ENCODE measurements around the gene NOB1. TPM values are rescaled to one million over a fixed set of nuclear protein-coding genes. Genes with fewer than 3 reads are reported as not detected.
A peak's percentile ranks its signal among the peaks of the same experiment; 100 is the strongest.

NOB1 gene
- polyA plus RNA-seq, 2 of the 4 experiments (the other 2 are of a cell fraction) = 123 to 134 TPM

DNA sequence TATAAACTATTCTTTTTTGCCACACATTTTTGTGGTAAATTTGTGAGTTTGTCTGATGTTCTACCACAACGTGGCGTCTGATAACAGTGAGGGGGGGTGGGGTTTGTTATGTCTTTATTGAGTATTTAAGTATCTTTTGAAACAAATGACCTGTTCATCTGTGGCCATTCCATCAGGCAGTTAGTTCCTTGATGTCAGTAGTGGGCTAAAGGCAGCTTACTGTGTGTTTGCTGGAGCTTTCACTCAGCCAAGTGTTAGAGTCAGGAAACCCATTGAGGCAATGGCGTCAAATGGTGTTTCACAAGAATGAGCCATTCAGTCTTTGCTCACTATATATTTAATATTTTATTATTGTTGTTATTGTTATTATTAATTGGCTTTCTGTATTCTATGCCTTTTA is 56.3 kb downstream of the NOB1 start (continued):
- TF ChIP-seq, protein P1, sequence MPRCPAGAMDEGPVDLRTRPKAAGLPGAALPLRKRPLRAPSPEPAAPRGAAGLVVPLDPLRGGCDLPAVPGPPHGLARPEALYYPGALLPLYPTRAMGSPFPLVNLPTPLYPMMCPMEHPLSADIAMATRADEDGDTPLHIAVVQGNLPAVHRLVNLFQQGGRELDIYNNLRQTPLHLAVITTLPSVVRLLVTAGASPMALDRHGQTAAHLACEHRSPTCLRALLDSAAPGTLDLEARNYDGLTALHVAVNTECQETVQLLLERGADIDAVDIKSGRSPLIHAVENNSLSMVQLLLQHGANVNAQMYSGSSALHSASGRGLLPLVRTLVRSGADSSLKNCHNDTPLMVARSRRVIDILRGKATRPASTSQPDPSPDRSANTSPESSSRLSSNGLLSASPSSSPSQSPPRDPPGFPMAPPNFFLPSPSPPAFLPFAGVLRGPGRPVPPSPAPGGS (IDR thresholded peaks at IDR 0.05) = no peak
- TF ChIP-seq FOXS1 (CRISPR knock-in tag; IDR thresholded peaks at IDR 0.05) (no peak), NR3C1 (IDR thresholded peaks at IDR 0.05) (no peak), EP300 (IDR thresholded peaks at IDR 0.05) (no peak), GATA3 (IDR thresholded peaks at IDR 0.05; ENCODE audit: borderline replicate concordance) (no peak), KDM5A (IDR thresholded peaks at IDR 0.05) (no peak), FOSB (CRISPR knock-in tag; IDR thresholded peaks at IDR 0.05) (no peak), NFE2L2 (conservative IDR thresholded peaks at IDR 0.05; ENCODE audit: low read length) (no peak), TP53 (CRISPR knock-in tag; IDR thresholded peaks at IDR 0.05) (no peak)
- TF ChIP-seq, protein P2, sequence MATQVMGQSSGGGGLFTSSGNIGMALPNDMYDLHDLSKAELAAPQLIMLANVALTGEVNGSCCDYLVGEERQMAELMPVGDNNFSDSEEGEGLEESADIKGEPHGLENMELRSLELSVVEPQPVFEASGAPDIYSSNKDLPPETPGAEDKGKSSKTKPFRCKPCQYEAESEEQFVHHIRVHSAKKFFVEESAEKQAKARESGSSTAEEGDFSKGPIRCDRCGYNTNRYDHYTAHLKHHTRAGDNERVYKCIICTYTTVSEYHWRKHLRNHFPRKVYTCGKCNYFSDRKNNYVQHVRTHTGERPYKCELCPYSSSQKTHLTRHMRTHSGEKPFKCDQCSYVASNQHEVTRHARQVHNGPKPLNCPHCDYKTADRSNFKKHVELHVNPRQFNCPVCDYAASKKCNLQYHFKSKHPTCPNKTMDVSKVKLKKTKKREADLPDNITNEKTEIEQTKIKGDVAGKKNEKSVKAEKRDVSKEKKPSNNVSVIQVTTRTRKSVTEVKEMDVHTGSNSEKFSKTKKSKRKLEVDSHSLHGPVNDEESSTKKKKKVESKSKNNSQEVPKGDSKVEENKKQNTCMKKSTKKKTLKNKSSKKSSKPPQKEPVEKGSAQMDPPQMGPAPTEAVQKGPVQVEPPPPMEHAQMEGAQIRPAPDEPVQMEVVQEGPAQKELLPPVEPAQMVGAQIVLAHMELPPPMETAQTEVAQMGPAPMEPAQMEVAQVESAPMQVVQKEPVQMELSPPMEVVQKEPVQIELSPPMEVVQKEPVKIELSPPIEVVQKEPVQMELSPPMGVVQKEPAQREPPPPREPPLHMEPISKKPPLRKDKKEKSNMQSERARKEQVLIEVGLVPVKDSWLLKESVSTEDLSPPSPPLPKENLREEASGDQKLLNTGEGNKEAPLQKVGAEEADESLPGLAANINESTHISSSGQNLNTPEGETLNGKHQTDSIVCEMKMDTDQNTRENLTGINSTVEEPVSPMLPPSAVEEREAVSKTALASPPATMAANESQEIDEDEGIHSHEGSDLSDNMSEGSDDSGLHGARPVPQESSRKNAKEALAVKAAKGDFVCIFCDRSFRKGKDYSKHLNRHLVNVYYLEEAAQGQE (IDR thresholded peaks at IDR 0.05) = no peak

DNA sequence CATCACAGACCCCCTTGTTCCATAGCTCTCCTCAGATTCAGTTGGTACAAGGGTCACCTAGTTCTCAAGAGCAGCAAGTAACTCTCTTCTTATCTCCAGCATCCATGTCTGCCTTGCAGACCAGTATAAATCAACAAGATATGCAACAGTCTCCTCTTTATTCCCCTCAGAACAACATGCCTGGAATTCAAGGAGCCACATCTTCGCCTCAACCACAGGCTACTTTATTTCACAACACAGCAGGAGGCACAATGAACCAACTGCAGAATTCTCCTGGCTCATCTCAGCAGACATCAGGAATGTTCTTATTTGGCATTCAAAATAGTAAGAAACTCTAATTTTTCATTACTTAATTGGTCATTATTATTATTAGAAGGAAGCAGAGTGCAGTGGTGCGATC is 60.8 kb downstream of the NOB1 start:
- Histone ChIP-seq H3K27ac (no peak overlapping the region), H3K9me3 (no peaks in the 10 kb centered on the region), H3K4me1 (peaks cover 12% of the 10 kb centered on the region; the same call in 1 of the 3 replicates), H3K4me3 (no peak overlapping the region), H3K4me2 (no peak overlapping the region)
- WGBS (ENCODE audit: missing lambda C conversion rate) = 92% methylated on average over 2 of the region's 2 CpGs
- DNase-seq (ENCODE audit: low read depth in 1 of 2, low spot score in 1 of 2) = no peak
- ChIA-PET CTCF (interaction anchor here (1.1 kb wide), 2 partner anchors 10 to 15 kb away, joined by 3 to 5 read pairs; no protein-coding TSS in a partner anchor), POLR2A (interaction anchor here (0.6 kb wide), 1 partner anchor 109 kb away, joined by 3 read pairs; no protein-coding TSS in a partner anchor)
- ATAC-seq = no peak
- no peak for FAIRE-seq
- TF ChIP-seq HOXB13 (CRISPR knock-in tag; IDR thresholded peaks at IDR 0.05; ENCODE audit: low read depth) (no peak), ZNF302 (CRISPR knock-in tag; IDR thresholded peaks at IDR 0.05) (no peak), ZC3H11A (IDR thresholded peaks at IDR 0.05) (no peak), CHD2 (IDR thresholded peaks at IDR 0.05; ENCODE audit: low read length, partially characterized antibody) (no peak), CHD4 (IDR thresholded peaks at IDR 0.05; ENCODE audit: borderline replicate concordance) (no peak), GATA3 (IDR thresholded peaks at IDR 0.05; ENCODE audit: borderline replicate concordance) (no peak), SREBF2 (IDR thresholded peaks at IDR 0.05) (no peak), JUNB (IDR thresholded peaks at IDR 0.05) (no peak), HDAC2 (IDR thresholded peaks at IDR 0.05) (no peak), EP300 (IDR thresholded peaks at IDR 0.05) (no peak)

DNA sequence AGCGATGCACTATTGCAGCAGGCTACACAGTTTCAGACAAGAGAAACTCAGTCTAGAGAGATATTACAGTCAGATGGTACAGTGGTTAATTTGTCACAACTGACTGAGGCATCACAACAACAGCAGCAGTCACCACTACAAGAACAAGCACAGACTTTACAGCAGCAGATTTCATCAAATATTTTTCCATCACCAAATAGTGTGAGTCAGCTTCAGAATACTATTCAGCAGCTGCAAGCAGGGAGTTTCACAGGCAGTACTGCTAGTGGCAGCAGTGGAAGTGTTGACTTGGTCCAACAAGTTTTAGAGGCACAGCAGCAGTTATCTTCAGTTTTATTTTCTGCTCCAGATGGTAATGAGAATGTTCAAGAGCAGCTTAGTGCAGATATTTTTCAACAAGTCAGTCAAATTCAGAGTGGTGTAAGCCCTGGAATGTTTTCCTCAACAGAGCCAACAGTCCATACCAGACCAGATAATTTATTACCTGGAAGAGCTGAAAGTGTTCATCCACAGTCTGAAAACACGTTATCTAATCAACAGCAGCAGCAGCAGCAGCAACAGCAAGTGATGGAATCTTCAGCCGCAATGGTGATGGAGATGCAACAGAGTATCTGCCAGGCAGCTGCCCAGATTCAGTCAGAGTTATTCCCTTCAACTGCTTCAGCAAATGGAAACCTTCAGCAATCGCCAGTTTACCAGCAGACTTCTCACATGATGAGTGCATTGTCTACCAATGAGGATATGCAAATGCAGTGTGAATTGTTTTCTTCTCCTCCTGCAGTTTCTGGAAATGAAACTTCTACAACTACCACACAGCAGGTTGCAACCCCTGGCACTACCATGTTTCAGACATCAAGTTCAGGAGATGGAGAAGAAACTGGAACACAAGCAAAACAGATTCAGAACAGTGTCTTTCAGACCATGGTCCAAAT is 62.5 kb downstream of the NOB1 start:
- WGBS (ENCODE audit: missing lambda C conversion rate) = 87% methylated on average over 4 of the region's 4 CpGs
- FAIRE-seq = no peak
- Histone ChIP-seq H3K4me2 (no peak overlapping the region), H3K9me3 (no peaks in the 10 kb centered on the region), H3K27ac (no peak overlapping the region), H3K4me3 (no peak overlapping the region), H3K4me1 (peaks cover 12% of the 10 kb centered on the region; the same call in 1 of the 3 replicates)
- no peak for DNase-seq (ENCODE audit: low read depth in 1 of 2, low spot score in 1 of 2)
- POLR2A ChIA-PET = no interaction called here
- TF ChIP-seq RCOR1 (IDR thresholded peaks at IDR 0.05; ENCODE audit: low read depth, low read length) = no peak
- TF ChIP-seq RAD21 (conservative IDR thresholded peaks at IDR 0.05 in 1 of 2, IDR thresholded peaks at IDR 0.05 in 1 of 2) = no peak
- ATAC-seq = peak in 1 of 2 experiments; percentile 51; a peak in 2 of 6 replicates
- CTCF ChIA-PET = interaction anchor here (0.6 to 1.1 kb wide), 3 partner anchors 17 to 192 kb away, joined by 3 read pairs; no protein-coding TSS in a partner anchor

Small RNAs within 50 kb of the gene (small RNA-seq; reads per million reads assigned to genes)
- gene RF00091 = 0 reads per million in 6 experiments

Other genes starting within 250 kb of the NOB1 start
- gene NFAT5, start 189.0 kb downstream of the NOB1 start, polyA plus RNA-seq (2011; rRNA removed) = 45.1 and 48.3 TPM in 2 replicates
- gene NFAT5, start 189.0 kb downstream of the NOB1 start, polyA plus RNA-seq (2017; fragmentation: RNase III; extraction: RNeasy Plus Mini Kit Qiagen cat#74134 plus additional on column Dnase treatment) = 8.2 to 9.5 TPM (median 8.3 TPM) in 3 replicates
- gene NQO1, start 28.4 kb downstream of the NOB1 start, polyA plus RNA-seq (2011; rRNA removed) = 1,834 and 2,226 TPM in 2 replicates
- 2,775 to 2,908 TPM (median 2,777 TPM) in 3 replicates for gene NQO1, start 28.4 kb downstream of the NOB1 start, polyA plus RNA-seq (2017; fragmentation: RNase III; extraction: RNeasy Plus Mini Kit Qiagen cat#74134 plus additional on column Dnase treatment)
- gene WWP2, start 7.4 kb upstream of the NOB1 start, polyA plus RNA-seq (2011; rRNA removed) = 15.5 and 16.1 TPM in 2 replicates
- 16.2 to 17.6 TPM (median 16.9 TPM) in 3 replicates for gene WWP2, start 7.4 kb upstream of the NOB1 start, polyA plus RNA-seq (2017; fragmentation: RNase III; extraction: RNeasy Plus Mini Kit Qiagen cat#74134 plus additional on column Dnase treatment)
- gene CLEC18A, start 196.4 kb upstream of the NOB1 start, polyA plus RNA-seq (2011; rRNA removed) = not detected in 2 replicates
- gene CLEC18A, start 196.4 kb upstream of the NOB1 start, polyA plus RNA-seq (2017; fragmentation: RNase III; extraction: RNeasy Plus Mini Kit Qiagen cat#74134 plus additional on column Dnase treatment) = 0.23 to 0.33 TPM (median 0.25 TPM) in 3 replicates